ENCODE results near the gene ACAN.

ACAN gene

GRCh38 chr15:88814393-88814792 lies 11.2 kb downstream of the ACAN start:
- in situ Hi-C loops (cut with MboI; ENCODE audit: low pct_unique_long_range_greater_than_20kb, low sequenced_read_pairs, unreplicated experiment), result no loop called here
- TF ChIP-seq, protein P1, sequence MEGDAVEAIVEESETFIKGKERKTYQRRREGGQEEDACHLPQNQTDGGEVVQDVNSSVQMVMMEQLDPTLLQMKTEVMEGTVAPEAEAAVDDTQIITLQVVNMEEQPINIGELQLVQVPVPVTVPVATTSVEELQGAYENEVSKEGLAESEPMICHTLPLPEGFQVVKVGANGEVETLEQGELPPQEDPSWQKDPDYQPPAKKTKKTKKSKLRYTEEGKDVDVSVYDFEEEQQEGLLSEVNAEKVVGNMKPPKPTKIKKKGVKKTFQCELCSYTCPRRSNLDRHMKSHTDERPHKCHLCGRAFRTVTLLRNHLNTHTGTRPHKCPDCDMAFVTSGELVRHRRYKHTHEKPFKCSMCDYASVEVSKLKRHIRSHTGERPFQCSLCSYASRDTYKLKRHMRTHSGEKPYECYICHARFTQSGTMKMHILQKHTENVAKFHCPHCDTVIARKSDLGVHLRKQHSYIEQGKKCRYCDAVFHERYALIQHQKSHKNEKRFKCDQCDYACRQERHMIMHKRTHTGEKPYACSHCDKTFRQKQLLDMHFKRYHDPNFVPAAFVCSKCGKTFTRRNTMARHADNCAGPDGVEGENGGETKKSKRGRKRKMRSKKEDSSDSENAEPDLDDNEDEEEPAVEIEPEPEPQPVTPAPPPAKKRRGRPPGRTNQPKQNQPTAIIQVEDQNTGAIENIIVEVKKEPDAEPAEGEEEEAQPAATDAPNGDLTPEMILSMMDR (IDR thresholded peaks at IDR 0.05; ENCODE audit: extremely low read depth, insufficient read depth, missing control alignments), result no peak
- no peak for DNase-seq (ENCODE audit: low spot score)

DNA sequence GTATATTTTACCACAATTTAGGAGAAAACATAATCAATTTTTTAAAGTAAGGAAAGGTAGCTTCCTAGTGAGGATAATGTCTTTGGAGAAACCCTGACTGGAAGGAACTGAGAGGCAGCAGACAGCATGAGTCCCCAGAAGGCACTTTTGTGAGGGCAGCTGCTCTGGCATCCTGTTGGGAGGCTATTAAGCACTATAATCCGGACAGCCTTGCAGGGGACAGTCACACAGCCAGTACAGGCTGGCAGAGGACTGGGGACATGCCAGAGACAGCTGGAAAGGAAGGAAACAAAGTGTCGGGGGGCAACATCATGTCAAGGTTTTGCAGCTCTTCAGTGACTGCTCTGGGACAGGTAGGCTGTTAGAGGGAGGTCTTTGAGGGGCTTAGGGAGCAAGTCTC lies 15.7 kb downstream of the ACAN start:
- DNase-seq (ENCODE audit: low spot score), result no peak
- in situ Hi-C loops (cut with MboI; ENCODE audit: low pct_unique_long_range_greater_than_20kb, low sequenced_read_pairs, unreplicated experiment), result no loop called here
- TF ChIP-seq, protein P1 (IDR thresholded peaks at IDR 0.05; ENCODE audit: extremely low read depth, insufficient read depth, missing control alignments), result no peak

DNA sequence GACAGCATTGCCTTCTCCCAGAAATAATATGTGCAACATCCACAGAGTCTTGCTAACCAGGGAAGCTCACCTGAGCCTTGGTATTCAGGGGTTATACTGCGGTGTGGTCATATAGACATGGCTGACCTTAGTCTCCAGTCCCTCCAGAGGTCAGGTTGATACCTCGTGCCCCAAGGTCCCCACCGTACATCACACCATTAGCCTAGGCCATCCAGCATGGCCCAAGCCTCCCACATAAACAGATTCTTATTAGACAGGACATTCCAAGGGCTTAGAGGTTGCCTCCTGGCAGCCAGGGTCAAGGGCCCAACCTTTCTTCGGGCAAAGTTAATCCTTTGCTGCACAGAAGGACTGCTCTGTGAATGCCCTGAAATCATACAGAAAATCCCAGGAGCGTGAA lies 18.8 kb downstream of the ACAN start:
- in situ Hi-C loops (cut with MboI; ENCODE audit: low pct_unique_long_range_greater_than_20kb, low sequenced_read_pairs, unreplicated experiment), result no loop called here
- TF ChIP-seq, protein P1 (IDR thresholded peaks at IDR 0.05; ENCODE audit: extremely low read depth, insufficient read depth, missing control alignments), result no peak
- no peak for DNase-seq (ENCODE audit: low spot score)

- no peak for DNase-seq (ENCODE audit: low spot score)
- TF ChIP-seq, protein P1 (IDR thresholded peaks at IDR 0.05; ENCODE audit: extremely low read depth, insufficient read depth, missing control alignments), result no peak
- in situ Hi-C loops (cut with MboI; ENCODE audit: low pct_unique_long_range_greater_than_20kb, low sequenced_read_pairs, unreplicated experiment), result loop anchor here (25.0 kb wide), 1 partner anchor 341 kb away; no protein-coding TSS in a partner anchor
Observed at GRCh38 chr15:88828791-88829190, 25.6 kb downstream of the ACAN start.

DNA sequence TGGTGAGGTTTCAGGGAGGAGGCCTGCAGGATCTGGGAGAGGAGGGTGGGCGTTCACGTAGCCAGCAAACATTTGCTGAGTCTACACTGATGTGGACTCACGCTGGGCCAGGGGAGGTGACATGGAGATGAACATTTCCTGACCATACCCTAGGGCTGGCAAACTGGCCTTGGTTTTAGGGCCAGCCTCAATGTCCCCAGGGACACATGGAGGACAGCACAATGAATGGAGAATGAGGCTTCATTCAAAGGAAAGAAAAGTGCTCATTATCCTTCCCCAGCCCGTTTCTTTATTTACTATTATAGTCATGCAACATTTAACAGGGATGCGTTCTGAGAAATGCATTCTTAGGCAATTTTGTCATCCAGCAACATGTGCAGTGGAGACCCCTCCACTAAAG lies 26.8 kb downstream of the ACAN start:
- no peak for DNase-seq (ENCODE audit: low spot score)
- in situ Hi-C loops (cut with MboI; ENCODE audit: low pct_unique_long_range_greater_than_20kb, low sequenced_read_pairs, unreplicated experiment), result loop anchor here (25.0 kb wide), 1 partner anchor 343 kb away; no protein-coding TSS in a partner anchor
- TF ChIP-seq, protein P1 (IDR thresholded peaks at IDR 0.05; ENCODE audit: extremely low read depth, insufficient read depth, missing control alignments), result no peak

- DNase-seq (ENCODE audit: low spot score), result no peak
- in situ Hi-C loops (cut with MboI; ENCODE audit: low pct_unique_long_range_greater_than_20kb, low sequenced_read_pairs, unreplicated experiment), result loop anchor here (25.0 kb wide), 1 partner anchor 346 kb away; no protein-coding TSS in a partner anchor
- TF ChIP-seq, protein P1 (IDR thresholded peaks at IDR 0.05; ENCODE audit: extremely low read depth, insufficient read depth, missing control alignments), result no peak
Observed at GRCh38 chr15:88832820-88833730, 29.8 kb downstream of the ACAN start.

All from GM13977 (cell line).